Left lobe of liver (tissue), 2 donors: ENCODE data around the gene A1CF. TPM values are rescaled to one million over a fixed set of nuclear protein-coding genes. Genes with fewer than 3 reads are reported as not detected.
"Not testable (repeated sequence)": the region's sequence is repeated elsewhere in the genome, so short reads cannot be mapped to it uniquely, and the experiment has no call there.

Experiments used
- ATAC-seq: fragments of 200-7000 bp; cut with Tn5 transposase; one replicate; pipeline ENCODE4 v1.9.1; 2020; ENCODE audit warnings: mild to moderate bottlenecking, moderate library complexity
- DNase-seq: peaks from one replicate; pipeline ENCODE4 v3.0.0-alpha.2; 2020; ENCODE audit warnings: low spot score
- total RNA-seq: library from RNA; stranded (reverse); gene quantifications from one replicate; pipeline ENCODE4 v1.2.1, GENCODE V29; 2021
- donor health status: DM: no; HTN: no; CAD: no; lungs with moderate emphysema.
- donor health status: DM: no; HTN: yes; CAD: no.

The A1CF gene
- total RNA-seq, 1 donor from 2014 or later: 213 TPM

GRCh38 chr10:50794490-50794889, 90.9 kb downstream of the A1CF start:
- ATAC-seq (no peak), DNase-seq (no peak)

GRCh38 chr10:50788951-50789945, 96.2 kb downstream of the A1CF start:
- peak; percentile 46 for DNase-seq

GRCh38 chr10:50787962-50788361, 97.5 kb downstream of the A1CF start:
- not testable (repeated sequence) for DNase-seq, ATAC-seq

More at GRCh38 chr10:50788951-50789945, 96.2 kb downstream of the A1CF start:
- peak; percentile 94 for ATAC-seq

- DNase-seq: not testable (repeated sequence)
- ATAC-seq: peak; percentile 96
Measured at GRCh38 chr10:50782017-50782416, 103.4 kb downstream of the A1CF start.

GRCh38 chr10:50780036-50780435, 105.4 kb downstream of the A1CF start:
- ATAC-seq: peak; percentile 11
- DNase-seq: not testable (repeated sequence)

- DNase-seq: not testable (repeated sequence)
- peak; percentile 36 for ATAC-seq
Measured at GRCh38 chr10:50774868-50775267, 110.6 kb downstream of the A1CF start.

- DNase-seq, ATAC-seq: not testable (repeated sequence)
Measured at GRCh38 chr10:50772042-50772441, 113.4 kb downstream of the A1CF start.

GRCh38 chr10:50766774-50767513, 118.5 kb downstream of the A1CF start:
- ATAC-seq, DNase-seq: not testable (repeated sequence)

Other genes starting within 250 kb of the A1CF start
- gene ASAH2B, start 145.7 kb downstream of the A1CF start, total RNA-seq: 5.2 TPM
- gene PRKG1, start 188.9 kb upstream of the A1CF start, total RNA-seq: 1.2 TPM